ENCODE measurements around the gene RHOC. TPM values are rescaled to one million over a fixed set of nuclear protein-coding genes. Genes with fewer than 3 reads are reported as not detected.
"Not testable (repeated sequence)": the region's sequence is repeated elsewhere in the genome, so short reads cannot be mapped to it uniquely, and the experiment has no call there.

The RHOC gene
- total and polyA plus RNA-seq, 2 experiments from 2014 or later: 65.4 to 76.7 TPM

DNA sequence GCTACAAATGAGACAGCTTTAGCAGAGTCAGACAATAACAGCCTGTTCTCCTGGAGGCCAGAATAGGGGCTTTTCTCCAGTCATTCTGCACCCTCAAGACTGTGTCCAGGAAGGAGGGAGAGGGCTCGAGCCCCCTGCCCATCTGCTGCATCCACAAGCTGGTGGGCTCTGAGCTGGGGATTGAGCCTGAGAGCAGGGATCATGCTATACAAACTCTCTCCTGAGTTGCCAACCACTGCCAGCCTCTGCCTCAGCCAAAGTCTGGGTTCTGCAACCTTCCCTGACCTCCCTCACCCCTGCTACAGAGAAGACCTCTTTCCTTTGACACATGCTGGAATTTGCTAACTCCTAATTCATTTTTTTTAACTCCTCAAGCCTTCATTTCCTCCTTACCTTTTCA, 23.0 kb upstream of the RHOC start (continued):
- TF ChIP-seq ZNF462 (CRISPR knock-in tag; IDR thresholded peaks at IDR 0.05) (no peak), NANOG (IDR thresholded peaks at IDR 0.05; ENCODE audit: borderline replicate concordance) (no peak), CREB1 (CRISPR knock-in tag; IDR thresholded peaks at IDR 0.05; ENCODE audit: low read depth) (no peak)

DNA sequence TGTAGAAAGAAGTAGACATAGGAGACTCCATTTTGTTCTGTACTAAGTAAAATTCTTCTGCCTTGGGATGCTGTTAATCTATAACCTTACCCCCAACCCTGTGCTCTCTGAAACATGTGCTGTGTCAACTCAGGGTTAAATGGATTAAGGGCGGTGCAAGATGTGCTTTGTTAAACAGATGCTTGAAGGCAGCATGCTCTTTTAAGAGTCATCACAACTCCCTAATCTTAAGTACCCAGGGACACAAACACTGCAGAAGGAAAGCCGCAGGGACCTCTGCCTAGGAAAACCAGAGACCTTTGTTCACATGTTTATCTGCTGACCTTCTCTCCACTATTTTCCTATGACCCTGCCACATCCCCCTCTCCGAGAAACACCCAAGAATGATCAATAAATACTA, 22.1 kb upstream of the RHOC start:
- H3K4me1 ChIP-seq (ENCODE audit: insufficient read depth); H3K27ac Mint-ChIP-seq; DNase-seq (ENCODE audit: low spot score): not testable (repeated sequence)

DNA sequence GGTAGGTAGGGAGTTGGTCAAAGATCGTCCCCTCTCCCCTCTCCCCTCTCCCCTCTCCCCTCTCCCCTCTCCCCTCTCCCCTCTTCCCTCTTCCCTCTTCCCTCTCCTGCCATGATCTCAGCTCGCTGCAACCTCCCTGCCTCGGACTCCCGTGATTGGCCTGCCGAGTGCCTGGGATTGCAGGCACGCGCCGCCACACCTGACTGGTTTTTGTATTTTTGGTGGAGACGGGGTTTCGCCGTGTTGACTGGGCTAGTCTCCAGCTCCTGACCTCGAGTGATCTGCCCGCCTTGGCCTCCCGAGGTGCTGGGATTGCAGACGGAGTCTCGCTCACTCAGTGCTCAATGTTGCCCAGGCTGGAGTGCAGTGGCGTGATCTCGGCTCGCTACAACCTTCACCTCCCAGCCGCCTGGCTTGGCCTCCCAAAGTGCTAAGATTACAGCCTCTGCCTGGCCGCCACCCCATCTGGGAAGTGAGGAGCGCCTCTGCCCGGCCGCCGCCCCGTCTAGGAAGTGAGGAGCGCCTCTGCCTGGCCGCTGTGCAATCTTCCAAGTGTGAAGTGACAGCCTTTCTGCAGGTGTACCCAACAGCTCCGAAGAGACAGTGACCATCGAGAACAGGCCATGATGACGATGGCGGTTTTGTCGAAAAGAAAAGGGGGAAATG, 21.5 kb upstream of the RHOC start:
- H3K27me3 ChIP-seq (ENCODE audit: insufficient read depth); ATAC-seq; H3K36me3 ChIP-seq (ENCODE audit: insufficient read depth); H3K4me3 Mint-ChIP-seq; H3K36me3 Mint-ChIP-seq (ENCODE audit: low read depth); H3K27ac ChIP-seq (ENCODE audit: low read depth); H3K79me2 ChIP-seq (replicated peaks; ENCODE audit: insufficient read depth); H3K4me2 ChIP-seq; H3K27me3 Mint-ChIP-seq (ENCODE audit: insufficient read depth, low read depth, poor library complexity); H3K4me3 ChIP-seq; H3F3A ChIP-seq (replicated peaks; ENCODE audit: low read depth); H3K4me1 Mint-ChIP-seq; H4K20me1 ChIP-seq (replicated peaks; ENCODE audit: insufficient read depth); H3K9me2 ChIP-seq (ENCODE audit: insufficient read depth); H3K4me1 ChIP-seq (ENCODE audit: insufficient read depth); H3K9me3 Mint-ChIP-seq; H2AFZ ChIP-seq; DNase-seq (ENCODE audit: low spot score); H3K27ac Mint-ChIP-seq: not testable (repeated sequence)
- TF ChIP-seq CTCF (conservative IDR thresholded peaks at IDR 0.05; ENCODE audit: low read depth in 2 of 2): 0 out of 4 replicates have a peak, but pooled peaks of 1 of the 2 experiments have one; percentile 6

More for the DNA sequence above, 22.1 kb upstream of the RHOC start:
- not testable (repeated sequence) for H3K4me3 ChIP-seq; H3K4me1 Mint-ChIP-seq; H3K27me3 ChIP-seq (ENCODE audit: insufficient read depth); H3K27me3 Mint-ChIP-seq (ENCODE audit: insufficient read depth, low read depth, poor library complexity); H3K9me2 ChIP-seq (ENCODE audit: insufficient read depth); H3K9me3 Mint-ChIP-seq; H3K36me3 Mint-ChIP-seq (ENCODE audit: low read depth); ATAC-seq; H3K4me3 Mint-ChIP-seq; H3K27ac ChIP-seq (ENCODE audit: low read depth); H4K20me1 ChIP-seq (replicated peaks; ENCODE audit: insufficient read depth); H2AFZ ChIP-seq; H3F3A ChIP-seq (replicated peaks; ENCODE audit: low read depth); H3K79me2 ChIP-seq (replicated peaks; ENCODE audit: insufficient read depth); H3K4me2 ChIP-seq; H3K36me3 ChIP-seq (ENCODE audit: insufficient read depth)

Measured in GM23338 (cell line).